Lower lobe of right lung (tissue), 2 donors: ENCODE results near the gene SFT2D2. TPM values are rescaled to one million over a fixed set of nuclear protein-coding genes. Genes with fewer than 3 reads are reported as not detected.

ENCODE experiments used
- ATAC-seq, 2 donors: fragments of 200-7000 bp; cut with Tn5 transposase; one replicate each; pipeline ENCODE4 v1.9.1; 2020 to 2022; ENCODE audit warnings: mild to moderate bottlenecking in 2 of 2, moderate library complexity in 2 of 2
- DNase-seq: peaks from one replicate; pipeline ENCODE4 v3.0.0-alpha.2; 2020
- H3K27ac ChIP-seq: fragments of 200-600 bp; one replicate; pipeline ENCODE4 v1.8.0; 2022
- H3K27me3 ChIP-seq: fragments of 200-600 bp; one replicate; pipeline ENCODE4 v1.8.0; 2022; ENCODE audit warnings: low read depth
- H3K36me3 ChIP-seq: fragments of 200-600 bp; one replicate; pipeline ENCODE4 v1.8.0; 2022; ENCODE audit warnings: mild to moderate bottlenecking
- H3K4me1 ChIP-seq: fragments of 200-600 bp; one replicate; pipeline ENCODE4 v1.8.0; 2022
- H3K4me3 ChIP-seq: fragments of 200-600 bp; one replicate; pipeline ENCODE4 v1.8.0; 2022; ENCODE audit warnings: mild to moderate bottlenecking
- H3K9me3 ChIP-seq: fragments of 200-600 bp; one replicate; pipeline ENCODE4 v1.8.0; 2022
- intact Hi-C: fragments of 100-400 bp; cut with DNase I; formaldehyde crosslinking; loops from one replicate; pipeline ENCODE4 v1.11.0; 2022
- total RNA-seq: library from RNA; stranded (reverse); fragmentation: NEBNext Ultra II Directional; extraction: Animal tissue kit (Norgen Biotek cat#: 25700); gene quantifications from one replicate; pipeline ENCODE4 v1.2.1, GENCODE V29; 2021
- TF ChIP-seq, protein P1 (sequence below): fragments of 200-600 bp; IDR thresholded peaks from one replicate; pipeline ENCODE4 v1.8.0; 2022; ENCODE audit warnings: antibody characterized with exemption, mild to moderate bottlenecking
- donor health status: DM: no; HTN: yes; CAD: no; lungs with severe emphysema.

Gene SFT2D2
- total RNA-seq, 1 donor from 2014 or later = 74.6 TPM

DNA sequence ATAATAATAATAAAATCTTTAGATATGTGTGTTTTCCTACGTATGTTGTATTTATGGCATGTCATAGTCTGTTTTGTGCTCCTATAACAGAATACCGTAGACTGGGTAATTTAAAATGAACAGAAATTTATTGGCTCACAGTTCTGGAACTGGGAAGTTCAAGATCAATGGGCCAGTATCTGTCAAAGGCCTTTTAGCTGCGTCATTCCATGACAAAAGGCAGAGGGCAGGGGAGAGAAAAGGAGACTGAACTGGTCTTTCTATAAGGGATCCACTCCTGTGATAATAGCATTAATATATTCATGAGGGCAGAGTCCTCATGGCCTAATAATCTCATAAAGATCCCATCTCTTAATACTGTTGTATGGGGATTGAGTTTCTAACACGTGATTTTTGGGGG is 7.1 kb upstream of the SFT2D2 start:
- DNase-seq (no peak), ATAC-seq (no peak)
- intact Hi-C loops = no loop called here
- Histone ChIP-seq H3K36me3 (no peaks in the 10 kb centered on the region), H3K9me3 (no peaks in the 10 kb centered on the region), H3K4me3 (no peak overlapping the region), H3K4me1 (no peaks in the 10 kb centered on the region), H3K27me3 (no peaks in the 10 kb centered on the region), H3K27ac (no peak overlapping the region)
- TF ChIP-seq, protein P1, sequence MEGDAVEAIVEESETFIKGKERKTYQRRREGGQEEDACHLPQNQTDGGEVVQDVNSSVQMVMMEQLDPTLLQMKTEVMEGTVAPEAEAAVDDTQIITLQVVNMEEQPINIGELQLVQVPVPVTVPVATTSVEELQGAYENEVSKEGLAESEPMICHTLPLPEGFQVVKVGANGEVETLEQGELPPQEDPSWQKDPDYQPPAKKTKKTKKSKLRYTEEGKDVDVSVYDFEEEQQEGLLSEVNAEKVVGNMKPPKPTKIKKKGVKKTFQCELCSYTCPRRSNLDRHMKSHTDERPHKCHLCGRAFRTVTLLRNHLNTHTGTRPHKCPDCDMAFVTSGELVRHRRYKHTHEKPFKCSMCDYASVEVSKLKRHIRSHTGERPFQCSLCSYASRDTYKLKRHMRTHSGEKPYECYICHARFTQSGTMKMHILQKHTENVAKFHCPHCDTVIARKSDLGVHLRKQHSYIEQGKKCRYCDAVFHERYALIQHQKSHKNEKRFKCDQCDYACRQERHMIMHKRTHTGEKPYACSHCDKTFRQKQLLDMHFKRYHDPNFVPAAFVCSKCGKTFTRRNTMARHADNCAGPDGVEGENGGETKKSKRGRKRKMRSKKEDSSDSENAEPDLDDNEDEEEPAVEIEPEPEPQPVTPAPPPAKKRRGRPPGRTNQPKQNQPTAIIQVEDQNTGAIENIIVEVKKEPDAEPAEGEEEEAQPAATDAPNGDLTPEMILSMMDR = no peak

DNA sequence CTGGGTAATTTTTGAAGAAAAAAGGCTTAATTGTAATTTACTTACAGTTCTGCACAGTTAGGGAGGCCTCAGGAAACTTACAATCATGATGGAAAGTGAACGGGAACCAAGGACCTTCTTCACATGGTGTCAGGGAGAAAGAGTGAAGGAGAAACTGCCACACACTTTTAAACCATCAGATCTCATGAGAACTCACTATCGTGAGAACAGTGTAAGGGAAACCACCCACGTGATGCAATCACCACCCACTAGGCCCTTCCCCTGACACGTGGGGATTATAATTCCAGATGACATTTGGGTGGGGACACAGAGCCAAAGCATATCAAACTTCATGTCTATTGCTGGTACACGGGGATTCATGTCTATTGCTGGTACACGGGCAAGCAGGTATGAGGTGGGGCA is 5.3 kb upstream of the SFT2D2 start:
- no peak overlapping the region for H3K27ac ChIP-seq
- H3K4me1 ChIP-seq = peaks cover 6% of the 10 kb centered on the region
- TF ChIP-seq, protein P1 = no peak
- no peak overlapping the region for H3K4me3 ChIP-seq
- no peaks in the 10 kb centered on the region for H3K9me3 ChIP-seq
- DNase-seq (no peak), ATAC-seq (no peak)
- intact Hi-C loops = no loop called here
- H3K27me3 ChIP-seq = no peaks in the 10 kb centered on the region
- no peaks in the 10 kb centered on the region for H3K36me3 ChIP-seq

DNA sequence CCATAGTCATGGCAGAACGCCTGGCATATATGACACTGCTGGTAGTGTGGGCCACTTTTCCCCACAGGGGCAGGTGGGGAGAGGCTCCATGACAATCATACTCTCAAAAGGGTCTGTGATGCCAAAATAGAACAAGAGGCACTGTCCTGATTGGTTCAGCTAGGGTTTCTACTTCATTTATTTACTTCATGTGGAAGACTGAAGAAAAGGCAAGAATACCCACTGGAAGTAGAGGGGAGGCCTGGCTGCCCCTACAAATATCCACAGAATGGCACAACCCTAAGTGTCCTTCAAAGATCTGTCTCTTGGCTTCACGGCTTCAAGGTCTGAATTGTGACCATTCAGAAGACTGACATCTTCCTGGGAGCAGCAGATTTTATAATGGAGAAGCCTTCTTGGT is 4.5 kb upstream of the SFT2D2 start:
- TF ChIP-seq, protein P1 = no peak
- Histone ChIP-seq H3K27me3 (no peaks in the 10 kb centered on the region), H3K36me3 (no peaks in the 10 kb centered on the region), H3K27ac (no peak overlapping the region), H3K4me1 (peaks cover 6% of the 10 kb centered on the region), H3K4me3 (no peak overlapping the region), H3K9me3 (no peaks in the 10 kb centered on the region)
- no peak for DNase-seq
- intact Hi-C loops = no loop called here
- ATAC-seq = no peak

DNA sequence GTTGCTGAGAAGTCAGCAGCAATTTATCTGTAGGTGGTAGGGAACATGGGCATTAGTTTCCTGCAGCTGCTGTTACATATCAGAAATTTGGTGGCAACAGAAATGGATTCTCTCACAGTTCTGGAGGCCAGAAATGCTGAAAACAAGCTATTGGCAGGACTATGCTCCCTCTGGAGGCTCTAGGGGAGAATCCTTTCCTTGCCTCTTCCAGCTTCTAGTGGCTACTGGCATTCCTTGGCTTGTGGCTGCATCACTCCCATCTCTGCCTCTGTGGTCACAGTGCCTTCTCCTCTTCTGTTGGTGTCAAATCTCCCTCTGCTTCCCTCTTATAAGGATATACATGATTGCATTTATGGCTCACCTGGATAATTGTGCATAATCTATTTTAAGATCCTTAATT is 2.5 kb upstream of the SFT2D2 start:
- Histone ChIP-seq H3K9me3 (no peaks in the 10 kb centered on the region), H3K27me3 (no peaks in the 10 kb centered on the region), H3K4me1 (peaks cover 21% of the 10 kb centered on the region), H3K36me3 (no peaks in the 10 kb centered on the region), H3K27ac (no peak overlapping the region), H3K4me3 (no peak overlapping the region)
- no peak for ATAC-seq
- TF ChIP-seq, protein P1 = no peak
- intact Hi-C loops = no loop called here
- DNase-seq = no peak

DNA sequence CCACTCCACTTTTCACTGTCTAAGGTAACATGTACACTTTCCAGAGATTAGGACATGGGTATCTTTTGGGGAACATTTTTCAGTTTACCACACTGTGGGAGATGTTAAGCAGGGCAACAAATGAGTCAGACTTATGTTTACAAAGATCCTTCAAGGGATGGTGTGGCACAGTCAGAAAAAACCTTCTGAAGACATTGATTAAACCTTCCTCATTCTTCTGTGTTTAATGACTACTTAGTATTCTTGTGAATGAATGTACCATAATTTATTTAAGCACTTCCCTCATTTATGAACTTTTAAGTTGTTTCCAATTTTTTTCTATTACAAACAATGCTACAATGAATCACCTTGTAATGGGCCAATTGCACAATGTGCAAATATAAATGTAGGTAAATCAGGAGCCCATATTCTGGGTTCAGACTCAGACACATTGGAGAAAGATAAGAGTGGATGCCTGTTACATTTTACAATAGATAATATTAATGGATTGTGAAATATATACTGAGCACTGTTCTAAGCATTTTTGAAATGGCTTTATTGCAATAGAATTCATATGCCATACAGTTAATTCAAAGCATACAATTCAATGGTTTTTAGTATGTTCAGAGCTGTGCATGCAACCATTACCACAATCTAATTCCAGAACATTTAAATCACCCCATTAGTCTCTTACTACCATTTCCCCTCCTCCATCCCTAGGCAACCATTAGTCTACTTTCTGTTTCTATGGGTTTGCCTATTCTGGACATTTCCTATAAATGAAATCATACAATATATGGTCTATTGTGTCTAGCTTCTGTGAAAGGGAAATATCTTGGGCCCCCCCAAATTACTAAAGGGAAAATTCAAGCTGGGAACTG is 1.9 kb upstream of the SFT2D2 start:
- TF ChIP-seq, protein P1 = no peak
- Histone ChIP-seq H3K27me3 (no peaks in the 10 kb centered on the region), H3K36me3 (no peaks in the 10 kb centered on the region), H3K27ac (no peak overlapping the region), H3K4me3 (no peak overlapping the region), H3K9me3 (no peaks in the 10 kb centered on the region), H3K4me1 (peaks cover 28% of the 10 kb centered on the region)
- ATAC-seq (no peak), DNase-seq (no peak)
- intact Hi-C loops = no loop called here
